K562 (cell line): ENCODE results near the gene SLC10A1. TPM values are rescaled to one million over a fixed set of nuclear protein-coding genes. Genes with fewer than 3 reads are reported as not detected.

Experiments
- ATAC-seq: fragments of 200-7000 bp; cut with Tn5 transposase; 3 replicates; pipeline ENCODE4 v1.9.1; 2020; ENCODE audit warnings: moderate library complexity
- BruUV-seq: library from RNA; stranded (reverse); fragments of 400-500 nt; replicated peaks from 2 replicates; lab custom pipeline; 2021; lab: Mats Ljungman, UMichigan
- CTCF ChIA-PET: fragments of 300-600 bp; formaldehyde crosslinking; extraction: SDS; loops from one replicate; lab custom pipeline; 2021; ENCODE audit warnings: low intra/inter-chr PET ratio; lab: Yijun Ruan, JAX
- POLR2A ChIA-PET: fragments of 300-600, 350-650 bp; sonication (Branson Sonifier 250); formaldehyde crosslinking; extraction: SDS; loops from one replicate; lab custom pipeline; 2021; ENCODE audit warnings: antibody characterized with exemption, inconsistent platforms; lab: Yijun Ruan, JAX
- DNase-seq, 4 experiments: peaks; one replicate each; pipeline versions ENCODE4 v3.0.0 to v3.0.0-alpha.2; 2011 to 2018; ENCODE audit warnings: low spot score in 3 of 4, mixed read lengths in 3 of 4; ENCODE audit errors: extremely low read depth in 1 of 4
- FAIRE-seq: peaks from 2 replicates; lab custom pipeline; 2011; peaks lifted over from hg19 to GRCh38; lab: Jason Lieb, UNC
- H2AFZ ChIP-seq: 2 replicates; pipeline ENCODE4 v1.6.0; 2011; ENCODE audit warnings: low read depth, low read length, control low read depth, inconsistent platforms
- H3K27ac ChIP-seq: fragments of 200-600 bp; 3 replicates; pipeline ENCODE4 v1.8.0; 2011; ENCODE audit warnings: low read depth, mild to moderate bottlenecking, control low read depth, inconsistent platforms, low read length, moderate library complexity, mixed read lengths; ENCODE audit errors: extremely low read depth
- H3K27me3 ChIP-seq, 2 experiments: fragments of 300-600 bp in 1 of 2; 2 replicates in 1 of 2; 3 replicates in 1 of 2; pipeline versions ENCODE4 v1.6.0 to v1.8.0; 2011; ENCODE audit warnings: inconsistent platforms in 2 of 2, low read length in 2 of 2, mild to moderate bottlenecking in 1 of 2, mixed read lengths in 1 of 2, moderate library complexity in 1 of 2; ENCODE audit not compliant: control insufficient read depth in 2 of 2, insufficient read depth in 2 of 2
- H3K36me3 ChIP-seq: fragments of 300-600 bp; 3 replicates; pipeline ENCODE4 v1.8.0; 2011; ENCODE audit warnings: mild to moderate bottlenecking, low read length, inconsistent platforms; ENCODE audit not compliant: control insufficient read depth, insufficient read depth
- H3K4me1 ChIP-seq, 2 experiments: fragments of 200-600 bp in 1 of 2; replicated peaks in 1 of 2; 2 replicates in 1 of 2; 3 replicates in 1 of 2; pipeline versions ENCODE4 v1.5.1 to v1.8.0; 2011; ENCODE audit warnings: inconsistent platforms in 2 of 2, low read length in 2 of 2, mild to moderate bottlenecking in 1 of 2, mixed read lengths in 1 of 2, moderate library complexity in 1 of 2; ENCODE audit not compliant: control insufficient read depth in 2 of 2, insufficient read depth in 2 of 2
- H3K4me2 ChIP-seq: 2 replicates; pipeline ENCODE4 v1.6.1; 2011; ENCODE audit warnings: low read length, control low read depth, inconsistent platforms, mixed read lengths; ENCODE audit not compliant: insufficient read depth
- H3K4me3 ChIP-seq: fragments of 200-600 bp; sonication (generic), shearing (Covaris generic); 2 replicates; pipeline ENCODE4 v1.5.1; 2016; ENCODE audit warnings: control low read depth, inconsistent platforms
- H3K79me2 ChIP-seq: fragments of 200-600 bp; 3 replicates; pipeline ENCODE4 v1.8.0; 2011; ENCODE audit warnings: low read length, inconsistent platforms; ENCODE audit not compliant: control insufficient read depth, insufficient read depth
- H3K9ac ChIP-seq, 2 experiments: 2 replicates each; pipeline versions ENCODE4 v1.6.0 to v1.6.1; 2011; ENCODE audit warnings: low read depth in 2 of 2, low read length in 2 of 2, control low read depth in 1 of 2, inconsistent platforms in 1 of 2, mild to moderate bottlenecking in 1 of 2, mixed read lengths in 1 of 2; ENCODE audit not compliant: insufficient read depth in 1 of 2
- H3K9me1 ChIP-seq: one replicate; pipeline ENCODE4 v1.6.0; 2011; ENCODE audit warnings: inconsistent platforms, mild to moderate bottlenecking, low read length, moderate library complexity; ENCODE audit not compliant: control insufficient read depth, insufficient read depth
- H3K9me3 ChIP-seq: replicated peaks from 2 replicates; pipeline ENCODE4 v1.5.1; 2011; ENCODE audit warnings: low read depth, low read length, inconsistent platforms; ENCODE audit not compliant: control insufficient read depth, insufficient read depth
- H4K20me1 ChIP-seq: replicated peaks from 2 replicates; pipeline ENCODE4 v1.6.1; 2011; ENCODE audit warnings: low read length, inconsistent platforms, mixed read lengths; ENCODE audit not compliant: control insufficient read depth, insufficient read depth
- BACH1 ChIP-seq: fragments of 200-800 bp; sonication (Bioruptor generic); IDR thresholded peaks from 2 replicates; pipeline ENCODE4 v1.6.1; 2016; ENCODE audit warnings: missing genetic modification characterization, missing compliant biosample characterization
- CHD4 ChIP-seq: fragments of 200-600 bp; sonication (generic); IDR thresholded peaks from 3 replicates; pipeline ENCODE4 v1.6.1; 2012; ENCODE audit warnings: low read depth, mild to moderate bottlenecking, mixed read lengths, low read length, inconsistent platforms; ENCODE audit not compliant: insufficient read depth, insufficient replicate concordance, poor library complexity, severe bottlenecking
- JUND ChIP-seq, 2 experiments: IDR thresholded peaks; 2 replicates in 1 of 2; 3 replicates in 1 of 2; pipeline ENCODE4 v1.6.1; 2011; ENCODE audit warnings: borderline replicate concordance in 2 of 2, low read depth in 2 of 2, low read length in 2 of 2, improper control_type of control experiment in 1 of 2, missing biosample characterization in 1 of 2, missing genetic modification characterization in 1 of 2, missing genetic modification reagents in 1 of 2
- RNF2 ChIP-seq: sonication (generic); IDR thresholded peaks from 2 replicates; pipeline ENCODE4 v1.6.1; 2016
- ZNF695 ChIP-seq: fragments of 450-650 bp; formaldehyde crosslinking; IDR thresholded peaks from 2 replicates; pipeline ENCODE4 v1.4.0; 2020; ENCODE audit warnings: mild to moderate bottlenecking, moderate library complexity
- WGBS: fragments of 100-300 bp; shearing (Covaris generic); methylation state at CpG from one replicate; pipeline ENCODE4 v1.1.6; 2016; ENCODE audit warnings: low coverage, mixed read lengths; ENCODE audit not compliant: insufficient coverage; ENCODE audit errors: missing lambda C conversion rate; 5-methylcytosine and 5-hydroxymethylcytosine counted together
- in situ Hi-C: fragments of 300-500 bp; cut with MboI; formaldehyde crosslinking; loops from 4 replicates; pipeline ENCODE4 v1.15.0; 2018; ENCODE audit warnings: inconsistent platforms, mixed read lengths
- intact Hi-C: fragments of 100-400 bp; cut with micrococcal nuclease; formaldehyde crosslinking; loops from 2 replicates; pipeline ENCODE4 v1.14.2; 2022
- polyA plus RNA-seq, 8 experiments: library from polyadenylated mRNA; depleted of rRNA in 4 of 8; stranded (reverse) in 5 of 8; unstranded in 3 of 8; fragments of >200 nt; fragmentation: Nextera tagmentation in 2 of 8; fragmentation: Illumina TruSeq in 1 of 8; extraction: Ambion mirVana in 2 of 8; extraction: Trizol in 1 of 8; gene quantifications; 2 replicates each; pipeline versions ENCODE4 v1.2.1 to v1.2.3, GENCODE V29; 2011 to 2014; ENCODE audit warnings: inconsistent platforms in 1 of 8, missing spikeins in 1 of 8
- total RNA-seq, 7 experiments: library from RNA; depleted of rRNA in 6 of 7; stranded (reverse); fragments of >200 nt in 6 of 7; fragmentation: Illumina TruSeq in 2 of 7; extraction: Trizol in 2 of 7; gene quantifications; 2 replicates each; pipeline versions ENCODE4 v1.2.1 to v1.2.3, GENCODE V29; 2011 to 2021; ENCODE audit warnings: low replicate concordance in 1 of 7
- TF ChIP-seq, protein P1 (sequence below), 3 experiments: fragments of 200-800 bp in 1 of 3; sonication (Bioruptor generic) in 1 of 3; sonication (generic) in 1 of 3; formaldehyde crosslinking in 1 of 3; IDR thresholded peaks; 2 replicates each; pipeline versions ENCODE4 v1.6.1 to v1.8.0; 2016 to 2022; ENCODE audit warnings: mild to moderate bottlenecking in 2 of 3, missing compliant biosample characterization in 2 of 3, missing genetic modification characterization in 2 of 3, missing genetic modification reagents in 1 of 3

The SLC10A1 gene
- total and polyA plus RNA-seq, 9 of the 15 experiments (the other 6 are each of a cell fraction or from before 2014, with no cell fraction given), result not detected

DNA sequence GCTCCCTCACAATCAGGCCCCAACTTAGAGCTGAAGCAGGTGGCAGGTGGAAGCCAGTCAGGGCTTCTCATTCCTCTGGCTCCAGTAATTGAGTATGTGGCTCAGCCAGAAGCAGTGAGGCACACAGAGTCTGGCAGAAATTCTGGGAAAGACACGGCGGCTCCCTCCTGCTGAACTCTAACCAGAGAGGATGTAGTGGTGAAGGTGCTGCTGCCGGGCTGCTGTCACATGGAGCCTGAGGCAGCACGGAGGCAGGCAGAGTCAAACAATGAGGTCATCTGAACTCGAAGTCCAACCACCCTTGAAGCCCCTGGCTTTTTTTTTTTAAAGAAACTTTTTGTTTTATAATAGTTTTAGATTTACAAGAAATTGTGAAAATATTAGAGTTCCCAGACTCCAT lies 48.7 kb upstream of the SLC10A1 start:
- no peaks in the 10 kb centered on the region for H3K36me3 ChIP-seq
- peaks cover 2 to 11% of the 10 kb centered on the region in 2 experiments; a peak in 2 of 5 replicates for H3K27me3 ChIP-seq
- H3K27ac ChIP-seq, result no peak overlapping the region
- H3K4me2 ChIP-seq, result no peak overlapping the region
- intact Hi-C loops (no loop called here), in situ Hi-C loops (no loop called here)
- no peaks in the 10 kb centered on the region for H3K4me1 ChIP-seq
- H3K9me1 ChIP-seq, result no peaks in the 10 kb centered on the region
- no peak overlapping the region for H2AFZ ChIP-seq
- no peaks in the 10 kb centered on the region for H3K9me3 ChIP-seq
- H3K4me3 ChIP-seq, result no peak overlapping the region
- ATAC-seq (no peak), DNase-seq (no peak)
- CTCF ChIA-PET, result no interaction called here
- no peak overlapping the region for H3K9ac ChIP-seq
- POLR2A ChIA-PET, result no interaction called here
- WGBS, result 0% methylated on average over 5 of the region's 5 CpGs
- no peaks in the 10 kb centered on the region for H4K20me1 ChIP-seq
- no peaks in the 10 kb centered on the region for H3K79me2 ChIP-seq
- BruUV-seq, result no TSS peak
- TF ChIP-seq JUND (IDR thresholded peaks at IDR 0.05; ENCODE audit: borderline replicate concordance, low read depth, low read length) (no peak), JUND (tag; IDR thresholded peaks at IDR 0.05; ENCODE audit: borderline replicate concordance, low read depth, low read length) (no peak), ZNF695 (CRISPR knock-in tag) (no peak), RNF2 (no peak), CHD4 (no peak), BACH1 (tag) (no peak)
- TF ChIP-seq, protein P1, sequence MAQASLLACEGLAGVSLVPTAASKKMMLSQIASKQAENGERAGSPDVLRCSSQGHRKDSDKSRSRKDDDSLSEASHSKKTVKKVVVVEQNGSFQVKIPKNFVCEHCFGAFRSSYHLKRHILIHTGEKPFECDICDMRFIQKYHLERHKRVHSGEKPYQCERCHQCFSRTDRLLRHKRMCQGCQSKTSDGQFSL (CRISPR knock-in tag; IDR thresholded peaks at IDR 0.05), result no peak
- TF ChIP-seq, protein P1 (tag; IDR thresholded peaks at IDR 0.05), result no peak
- TF ChIP-seq, all 486 proteins: peak for 0
- FAIRE-seq, result no peak
